Endothelial cell of umbilical vein (primary cell): ENCODE data around the gene ABCA6.

Experiments used
- CTCF ChIP-seq, 2 donors: IDR thresholded peaks; 1 replicate in 1 of 2; 2 replicates in 1 of 2; pipeline ENCODE4 v1.5.1; 2011; ENCODE audit warnings: low read length in 2 of 2, mild to moderate bottlenecking in 2 of 2, moderate library complexity in 2 of 2, control low read depth in 1 of 2, inconsistent platforms in 1 of 2, low read depth in 1 of 2; ENCODE audit not compliant: insufficient read depth in 1 of 2; ENCODE audit errors: extremely low read depth in 1 of 2
- FOS ChIP-seq: IDR thresholded peaks from 2 replicates; pipeline ENCODE4 v1.6.1; 2011; ENCODE audit warnings: mild to moderate bottlenecking, low read length, moderate library complexity, borderline replicate concordance; ENCODE audit not compliant: insufficient read depth
- POLR2A ChIP-seq: IDR thresholded peaks from 2 replicates; pipeline ENCODE4 v1.6.1; 2012; ENCODE audit warnings: low read depth, mild to moderate bottlenecking, control low read depth, low read length

- TF ChIP-seq POLR2A (no peak), CTCF (IDR thresholded peaks at IDR 0.05; ENCODE audit: extremely low read depth in 1 of 2, insufficient read depth in 1 of 2, low read depth in 1 of 2, low read length in 2 of 2) (no peak), FOS (no peak)
These were observed 47.1 kb upstream of the ABCA6 start for GRCh38 chr17:69188796-69189195.
